A673 (cell line): Measurements from ENCODE around the gene RHOBTB1. TPM values are rescaled to one million over a fixed set of nuclear protein-coding genes. Genes with fewer than 3 reads are reported as not detected.

ENCODE experiments used
- BruUV-seq: library from RNA; stranded (reverse); fragments of 400-500 nt; replicated peaks from 2 replicates; lab custom pipeline; 2021; lab: Mats Ljungman, UMichigan
- CTCF ChIA-PET: fragments of 300-600 bp; sonication (Branson Sonifier 250); formaldehyde crosslinking; loops from one replicate; lab custom pipeline; 2022; ENCODE audit warnings: antibody characterized with exemption; lab: Charles Lee
- POLR2A ChIA-PET: fragments of 300-600 bp; sonication (Branson Sonifier 250); formaldehyde crosslinking; loops from one replicate; lab custom pipeline; 2022; ENCODE audit warnings: antibody characterized with exemption; ENCODE audit not compliant: low non-redundant PET; lab: Charles Lee
- DNase-seq: peaks from one replicate; pipeline ENCODE4 v3.0.0-alpha.2; 2015; ENCODE audit warnings: low spot score
- H3K27ac ChIP-seq: fragments of 200-600 bp; sonication (generic); 2 replicates; pipeline ENCODE4 v1.5.1; 2016; ENCODE audit warnings: mixed run types, low read depth, mild to moderate bottlenecking, mixed read lengths, antibody characterized with exemption, low read length; ENCODE audit not compliant: poor library complexity, severe bottlenecking
- H3K27me3 ChIP-seq: fragments of 200-600 bp; sonication (generic); replicated peaks from 2 replicates; pipeline ENCODE4 v1.6.1; 2017; ENCODE audit warnings: mixed run types, low read depth, mild to moderate bottlenecking, mixed read lengths, antibody characterized with exemption, low read length; ENCODE audit not compliant: insufficient read depth, poor library complexity
- H3K36me3 ChIP-seq: fragments of 200-600 bp; sonication (generic); 2 replicates; pipeline ENCODE4 v1.6.1; 2016; ENCODE audit warnings: mixed run types, mild to moderate bottlenecking, mixed read lengths, antibody characterized with exemption, low read length; ENCODE audit not compliant: insufficient read depth, poor library complexity, severe bottlenecking
- H3K4me1 ChIP-seq: fragments of 200-600 bp; sonication (generic); 2 replicates; pipeline ENCODE4 v1.6.1; 2017; ENCODE audit warnings: mixed run types, mild to moderate bottlenecking, mixed read lengths, antibody characterized with exemption, low read length; ENCODE audit not compliant: insufficient read depth, poor library complexity, severe bottlenecking
- H3K4me3 ChIP-seq: fragments of 200-600 bp; sonication (generic); 2 replicates; pipeline ENCODE4 v1.5.1; 2016; ENCODE audit warnings: low read depth, mixed run types, mild to moderate bottlenecking, mixed read lengths, low read length; ENCODE audit not compliant: poor library complexity, severe bottlenecking
- H3K9me3 ChIP-seq: fragments of 200-600 bp; sonication (generic); 2 replicates; pipeline ENCODE4 v1.6.1; 2016; ENCODE audit warnings: mixed run types, low read depth, mild to moderate bottlenecking, mixed read lengths, antibody characterized with exemption, low read length; ENCODE audit not compliant: poor library complexity, severe bottlenecking
- CTCF ChIP-seq: fragments of 300-800, 200-600 bp; sonication (generic); conservative IDR thresholded peaks from 2 replicates; pipeline ENCODE4 v1.5.1; 2017; ENCODE audit warnings: low read depth, mild to moderate bottlenecking, antibody characterized with exemption, low read length, moderate library complexity, mixed read lengths
- EZH2 ChIP-seq: fragments of 200-600 bp; sonication (generic); IDR thresholded peaks from 2 replicates; pipeline ENCODE4 v1.6.1; 2017; ENCODE audit warnings: borderline replicate concordance, low read depth, mild to moderate bottlenecking, mixed read lengths, antibody characterized with exemption, low read length; ENCODE audit not compliant: poor library complexity, severe bottlenecking
- intact Hi-C: fragments of 100-400 bp; cut with micrococcal nuclease; formaldehyde crosslinking; loops from one replicate; pipeline ENCODE4 v1.10.0; 2022; ENCODE audit not compliant: unreplicated experiment
- total RNA-seq: library from RNA; stranded (reverse); gene quantifications from 2 replicates; pipeline ENCODE4 v1.2.3, GENCODE V29; 2021

Gene RHOBTB1
- total RNA-seq, 1 experiment from 2014 or later = 5.2 TPM

- POLR2A ChIA-PET = no interaction called here
Observed at GRCh38 chr10:60967854-60968484, 24.0 kb upstream of the RHOBTB1 start.

GRCh38 chr10:60967260-60967659 lies 23.3 kb upstream of the RHOBTB1 start:
- ChIA-PET POLR2A (no interaction called here), CTCF (interaction anchor here (0.6 kb wide), 1 partner anchor 319 kb away, joined by 3 read pairs; no protein-coding TSS in a partner anchor)
- intact Hi-C loops = no loop called here
- no peaks in the 10 kb centered on the region for H3K36me3 ChIP-seq
- H3K27me3 ChIP-seq = no peaks in the 10 kb centered on the region
- H3K4me3 ChIP-seq = no peak overlapping the region
- no peak for TF ChIP-seq EZH2
- no peak for TF ChIP-seq CTCF
- no peak for DNase-seq
- no peaks in the 10 kb centered on the region for H3K9me3 ChIP-seq
- H3K4me1 ChIP-seq = peaks cover 13% of the 10 kb centered on the region
- BruUV-seq = no TSS peak
- no peak overlapping the region for H3K27ac ChIP-seq

More at GRCh38 chr10:60967854-60968484, 24.0 kb upstream of the RHOBTB1 start:
- DNase-seq = no peak
- BruUV-seq = no TSS peak
- CTCF ChIA-PET = interaction anchor here (0.6 kb wide), 1 partner anchor 320 kb away, joined by 3 read pairs; no protein-coding TSS in a partner anchor
- Histone ChIP-seq H3K27me3 (no peaks in the 10 kb centered on the region), H3K36me3 (no peaks in the 10 kb centered on the region), H3K4me3 (no peak overlapping the region), H3K4me1 (peaks cover 13% of the 10 kb centered on the region), H3K9me3 (no peaks in the 10 kb centered on the region), H3K27ac (no peak overlapping the region)
- TF ChIP-seq CTCF = no peak
- no peak for TF ChIP-seq EZH2
- intact Hi-C loops = no loop called here

DNA sequence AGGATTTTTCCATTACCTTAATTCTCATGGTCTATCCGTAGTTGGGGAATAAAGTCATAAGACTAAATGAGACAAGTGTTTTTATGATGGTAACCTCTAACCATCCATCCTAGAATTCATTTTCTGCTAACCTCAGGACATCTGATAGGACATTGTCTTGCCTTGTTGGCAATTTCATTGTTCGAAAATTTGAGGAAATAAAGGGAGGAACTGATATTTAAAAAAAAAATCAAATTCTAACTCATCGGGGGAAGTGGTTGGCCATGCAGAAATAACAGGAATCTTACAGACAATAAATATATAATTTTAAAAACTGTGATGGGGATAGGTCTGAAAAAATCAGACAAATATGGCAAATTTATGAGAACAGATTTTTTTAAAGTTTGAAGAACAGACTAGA lies 21.7 kb upstream of the RHOBTB1 start:
- intact Hi-C loops = loop anchor here (2.0 kb wide), 1 partner anchor 149 kb away; no protein-coding TSS in a partner anchor
- H3K36me3 ChIP-seq = no peaks in the 10 kb centered on the region
- H3K27ac ChIP-seq = no peak overlapping the region
- H3K9me3 ChIP-seq = no peaks in the 10 kb centered on the region
- no TSS peak for BruUV-seq
- no peak overlapping the region for H3K4me3 ChIP-seq
- H3K27me3 ChIP-seq = no peaks in the 10 kb centered on the region
- ChIA-PET CTCF (no interaction called here), POLR2A (no interaction called here)
- no peak for DNase-seq
- no peak for TF ChIP-seq CTCF
- TF ChIP-seq EZH2 = no peak
- peaks cover 13% of the 10 kb centered on the region for H3K4me1 ChIP-seq
